NOMO-1 treated with DMSO at 0.1 percent for 48 hours (cell line): ENCODE data around the gene DNAJC27.
A peak's percentile ranks its signal among the peaks of the same experiment; 100 is the strongest.

Experiments used
- DNase-seq: peaks from one replicate; lab custom pipeline; 2025; ENCODE audit not compliant: unreplicated experiment; lab: John Stamatoyannopoulos, UW

The DNAJC27 gene

DNA sequence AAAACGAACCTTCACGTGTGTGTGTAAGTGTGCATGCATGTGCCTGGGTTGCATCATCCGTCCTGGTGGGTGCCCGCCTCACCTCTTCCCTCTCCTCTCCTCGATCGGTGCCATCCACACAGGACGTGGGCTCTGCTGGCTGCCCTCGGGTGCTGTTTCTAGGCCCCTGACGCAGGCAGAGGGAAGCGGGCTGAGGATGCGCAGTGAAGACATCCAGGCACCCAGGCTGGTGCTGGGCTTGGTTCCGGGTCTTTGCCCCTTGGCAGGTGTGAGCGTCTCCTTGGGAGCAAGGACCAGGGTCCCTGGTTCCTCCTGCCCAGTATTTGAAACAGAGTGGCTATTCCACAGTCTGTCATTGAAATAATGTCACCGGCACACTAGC, 45.5 kb downstream of the DNAJC27 start:
- no peak for DNase-seq

DNA sequence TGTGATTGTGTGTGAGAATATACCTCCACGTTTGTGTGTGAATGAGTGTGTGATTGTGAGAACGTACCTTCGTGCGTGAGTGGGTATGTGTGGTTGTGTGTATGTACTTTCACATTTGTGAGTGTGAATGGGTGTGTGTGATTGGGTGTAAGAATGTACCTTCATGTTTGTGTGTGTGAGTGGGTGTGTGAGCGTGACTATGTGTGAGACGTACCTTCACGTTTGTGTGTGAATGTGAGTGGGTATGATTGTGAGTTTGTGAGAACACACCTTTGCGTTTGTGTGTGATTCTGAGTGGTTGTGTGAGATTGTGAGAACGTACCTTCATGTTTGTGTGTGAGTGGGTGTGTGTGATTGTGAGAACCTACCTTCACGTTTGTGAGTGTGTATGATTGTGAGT, 45.9 kb downstream of the DNAJC27 start:
- no peak for DNase-seq

DNA sequence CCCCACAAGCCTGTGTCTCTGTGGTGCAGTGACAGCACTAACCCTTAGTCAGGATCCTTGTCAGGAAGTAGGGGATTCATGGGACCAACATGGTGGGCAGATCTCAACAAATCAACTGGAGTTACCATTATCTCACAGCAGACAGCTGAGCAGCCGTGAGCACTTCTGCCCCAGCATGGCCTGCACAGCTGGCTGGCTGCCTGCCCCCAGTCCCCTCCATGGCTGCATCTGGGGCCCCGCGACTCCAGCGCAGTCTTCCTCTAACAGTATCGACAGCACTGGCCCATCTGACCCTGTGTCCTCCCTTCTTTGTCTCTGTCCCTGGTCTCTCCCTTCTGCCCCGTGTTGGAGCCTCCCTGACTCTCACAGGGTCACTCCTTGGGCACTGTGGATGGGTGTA, 47.0 kb downstream of the DNAJC27 start:
- no peak for DNase-seq

DNA sequence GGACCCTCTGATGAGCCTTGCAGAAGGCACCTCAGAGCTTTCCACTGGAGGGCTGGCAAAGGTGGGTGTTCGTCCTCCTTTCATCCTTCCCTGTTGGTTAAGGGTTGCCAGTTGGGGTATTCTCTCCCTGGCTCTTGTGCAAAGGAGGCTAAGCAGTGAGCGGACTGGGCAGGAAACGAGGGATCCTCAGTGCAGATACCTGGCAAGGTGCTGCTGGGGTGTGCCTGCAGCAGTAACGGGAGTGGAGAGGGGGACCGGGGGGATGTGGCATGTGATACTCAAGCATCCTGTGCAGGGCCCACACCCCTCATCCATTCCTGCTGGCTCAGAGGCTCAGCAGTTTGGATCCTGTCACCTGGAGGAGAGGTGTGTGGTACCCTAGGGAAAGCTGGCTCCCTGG, 47.5 kb downstream of the DNAJC27 start:
- no peak for DNase-seq

DNA sequence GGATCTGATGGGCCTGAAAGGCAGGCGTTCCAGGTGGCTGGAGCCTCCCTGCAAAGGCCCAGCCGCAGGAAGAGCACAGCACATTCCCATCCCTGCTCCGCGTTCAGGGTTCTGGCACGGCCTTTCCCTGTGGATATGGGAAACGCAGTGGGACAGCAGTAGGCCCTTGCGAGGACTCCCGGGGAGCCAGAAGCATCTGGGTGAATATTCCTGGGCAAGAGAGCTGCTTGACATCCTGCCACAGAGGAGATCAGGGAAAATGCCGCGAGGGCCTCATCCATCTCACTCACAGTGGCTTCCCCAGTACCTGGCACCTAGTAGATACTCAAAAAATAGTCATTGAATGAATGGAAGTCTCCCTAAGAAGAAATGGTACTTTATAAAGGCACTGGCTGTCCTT, 48.6 kb downstream of the DNAJC27 start:
- DNase-seq, result no peak

DNA sequence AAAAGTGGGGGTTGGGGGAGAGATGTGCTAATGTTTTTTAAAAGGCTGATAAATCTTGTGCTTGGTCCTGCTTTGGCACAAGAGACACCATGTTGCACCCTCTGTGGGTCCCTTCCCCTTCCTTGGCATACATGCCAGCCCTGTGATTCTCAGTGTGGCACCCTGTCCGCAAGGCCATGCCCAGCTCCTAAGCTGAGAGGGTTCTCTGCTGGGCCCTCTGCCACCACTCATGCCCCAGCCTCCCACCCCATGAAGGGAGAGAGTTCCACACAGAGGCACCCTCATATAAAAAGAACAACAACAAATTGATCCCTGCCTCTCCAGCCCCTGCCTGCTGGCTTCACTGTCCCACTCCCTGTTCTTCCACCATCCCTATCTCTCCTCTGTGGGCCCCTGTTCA, 49.2 kb downstream of the DNAJC27 start:
- no peak for DNase-seq

DNA sequence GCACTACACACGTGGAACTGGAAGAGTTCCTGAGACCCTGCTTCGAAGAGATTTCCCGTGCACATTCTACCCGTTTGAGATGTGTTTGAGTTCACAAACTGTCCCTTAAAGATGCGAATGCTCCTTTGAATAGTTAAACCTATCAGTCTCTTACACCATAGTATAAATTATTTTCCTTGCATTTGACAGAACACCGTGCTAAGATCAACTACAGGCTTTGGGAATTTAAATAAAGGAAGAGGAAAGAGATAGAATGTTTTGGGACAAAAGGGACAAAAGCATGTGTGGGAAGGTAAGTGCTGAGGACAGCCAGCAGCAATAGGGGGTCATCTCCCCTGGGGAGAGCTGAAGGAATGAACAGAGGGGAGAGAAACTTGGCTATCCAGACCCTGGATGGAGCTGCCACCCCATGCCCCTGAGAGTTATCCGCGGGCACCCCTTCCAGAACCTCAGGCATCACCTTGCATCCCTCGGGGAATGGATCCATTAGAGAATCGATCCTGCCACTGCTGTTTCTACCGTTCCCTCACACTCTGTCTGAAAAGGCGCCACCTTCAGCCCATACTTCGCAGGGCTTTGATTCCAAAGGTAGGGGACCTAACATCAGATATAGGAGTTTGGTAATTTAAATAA, 50.8 kb downstream of the DNAJC27 start:
- peak; percentile 33 for DNase-seq

DNA sequence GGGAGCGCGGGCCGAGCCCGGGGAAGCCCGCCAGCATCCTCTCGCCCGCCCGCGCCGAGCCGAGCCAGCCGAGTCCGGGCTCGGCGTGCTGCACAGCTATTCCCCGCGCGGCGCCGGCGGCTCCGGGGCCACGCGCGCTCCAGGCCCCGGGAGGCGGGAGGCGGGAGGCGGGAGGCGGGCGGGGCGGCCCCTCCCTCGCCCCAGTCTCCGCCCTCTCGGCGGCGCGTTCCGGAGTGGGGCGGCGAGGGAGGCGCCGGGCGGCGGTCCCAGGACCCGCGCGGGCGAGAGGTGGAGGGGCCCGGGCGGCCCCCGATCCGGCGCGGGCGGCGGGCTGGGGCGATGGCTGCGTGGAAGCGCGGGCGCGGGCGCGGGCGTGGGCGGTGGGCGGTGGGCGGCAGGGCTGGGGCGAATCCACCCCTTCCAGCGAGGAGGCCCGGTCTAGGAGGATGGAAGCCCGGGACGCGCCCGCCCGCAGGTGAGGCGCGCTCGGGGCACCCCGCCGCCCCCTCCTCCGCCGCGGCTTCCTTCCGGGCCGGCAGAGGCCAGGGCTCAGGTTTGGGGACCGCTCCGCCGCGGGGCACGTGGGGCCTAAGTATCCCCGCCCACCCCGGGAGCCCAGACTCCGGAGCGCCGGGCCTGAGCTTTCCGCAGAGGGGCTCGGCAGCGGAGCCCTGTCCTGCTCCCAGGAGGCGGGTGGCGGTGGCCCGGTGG, 51.5 kb downstream of the DNAJC27 start, which contains the start of gene ADCY3:
Gene ADCY3, minus strand, starts transcription at position 140 of the 711 bp plus-strand sequence. CDS start 1,250 bp downstream, outside the sequence.
- DNase-seq, result peak; percentile 19

DNA sequence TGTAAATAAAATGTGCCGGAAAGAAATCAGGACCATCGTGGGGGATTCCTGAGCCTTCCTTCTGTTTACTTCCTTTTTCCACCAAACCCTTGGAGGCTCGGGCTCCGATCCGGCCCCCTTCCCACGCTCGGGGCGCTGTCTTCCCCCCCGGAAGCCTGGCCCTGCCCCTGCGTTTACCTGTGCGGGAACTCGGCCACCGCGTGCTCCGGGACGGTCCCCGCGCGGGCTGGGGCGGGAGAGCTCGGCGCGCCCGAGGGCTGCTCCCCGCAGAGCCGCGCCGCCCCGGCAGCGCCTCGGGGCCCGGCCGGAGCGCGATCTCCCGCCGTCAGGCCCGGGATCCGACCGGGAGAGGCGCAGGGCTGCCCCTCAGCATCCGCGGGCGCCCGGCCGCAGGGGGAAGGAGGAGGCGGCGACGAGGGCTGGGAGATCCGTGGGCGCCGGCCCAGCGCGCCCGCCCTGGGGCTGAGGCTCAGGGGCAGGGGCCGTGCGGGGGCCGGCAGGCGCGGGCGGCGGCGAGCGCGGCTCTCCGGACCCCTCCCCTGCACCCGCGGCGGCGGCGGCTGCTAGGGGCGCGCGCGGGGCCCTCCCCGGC, 52.2 kb downstream of the DNAJC27 start:
- no peak for DNase-seq

DNA sequence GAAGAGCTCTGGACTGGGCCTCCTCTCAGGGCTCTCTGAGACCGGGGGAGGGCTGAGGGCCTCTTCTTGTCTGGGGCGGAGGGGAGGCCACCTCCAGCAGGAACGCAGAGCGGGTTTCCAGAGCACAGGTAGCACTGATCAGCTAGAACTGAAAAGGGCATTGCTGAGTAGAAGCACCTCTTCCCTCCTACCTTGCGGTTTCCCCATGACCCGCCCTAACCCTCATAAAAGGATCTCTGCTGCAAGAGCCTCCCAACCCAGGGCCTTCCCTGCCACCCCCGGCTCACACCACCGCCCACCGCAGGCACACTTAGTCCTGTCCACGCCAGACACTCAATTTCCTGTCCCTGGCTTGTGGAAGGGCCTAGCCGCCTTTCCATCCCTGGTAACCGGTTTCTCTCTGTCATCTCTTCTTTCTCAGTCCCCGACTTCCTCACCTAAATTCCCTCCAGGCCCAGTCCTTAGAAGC, 52.7 kb downstream of the DNAJC27 start:
- DNase-seq, result peak; percentile 15

DNA sequence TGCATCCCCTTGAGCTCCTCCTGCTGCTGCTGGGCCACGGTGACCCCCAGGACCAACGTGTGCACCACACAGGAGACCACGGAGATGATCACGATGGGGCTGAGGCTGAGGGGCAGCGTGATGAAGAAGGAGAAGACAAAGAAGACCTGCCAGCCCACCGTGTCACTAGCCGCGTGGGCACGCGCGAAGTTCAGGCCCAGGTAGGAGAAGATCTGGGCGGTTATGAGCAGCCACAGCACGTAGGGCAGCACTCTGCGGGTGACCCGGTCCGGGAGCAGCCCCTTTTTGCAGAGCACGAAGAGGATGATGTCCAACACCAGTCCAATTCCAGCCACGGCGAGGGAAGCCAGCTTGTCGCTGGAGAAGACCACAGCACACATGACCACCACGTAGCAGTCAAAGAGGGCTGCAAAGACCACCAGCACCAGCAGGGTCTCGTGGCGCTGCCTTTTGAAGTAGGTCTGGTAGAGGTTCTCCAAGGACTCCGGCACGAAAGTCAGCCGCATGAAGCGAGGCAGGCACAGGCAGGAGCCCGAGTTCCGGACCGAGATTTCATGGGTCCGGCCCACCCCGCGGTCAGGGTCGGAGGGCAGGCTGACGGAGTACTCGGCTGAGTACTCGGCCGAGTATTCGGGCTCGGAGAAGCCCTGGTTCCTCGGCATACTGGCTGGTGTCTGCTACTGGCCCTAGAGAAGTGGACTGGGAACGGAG, 53.3 kb downstream of the DNAJC27 start:
- DNase-seq, result no peak

DNA sequence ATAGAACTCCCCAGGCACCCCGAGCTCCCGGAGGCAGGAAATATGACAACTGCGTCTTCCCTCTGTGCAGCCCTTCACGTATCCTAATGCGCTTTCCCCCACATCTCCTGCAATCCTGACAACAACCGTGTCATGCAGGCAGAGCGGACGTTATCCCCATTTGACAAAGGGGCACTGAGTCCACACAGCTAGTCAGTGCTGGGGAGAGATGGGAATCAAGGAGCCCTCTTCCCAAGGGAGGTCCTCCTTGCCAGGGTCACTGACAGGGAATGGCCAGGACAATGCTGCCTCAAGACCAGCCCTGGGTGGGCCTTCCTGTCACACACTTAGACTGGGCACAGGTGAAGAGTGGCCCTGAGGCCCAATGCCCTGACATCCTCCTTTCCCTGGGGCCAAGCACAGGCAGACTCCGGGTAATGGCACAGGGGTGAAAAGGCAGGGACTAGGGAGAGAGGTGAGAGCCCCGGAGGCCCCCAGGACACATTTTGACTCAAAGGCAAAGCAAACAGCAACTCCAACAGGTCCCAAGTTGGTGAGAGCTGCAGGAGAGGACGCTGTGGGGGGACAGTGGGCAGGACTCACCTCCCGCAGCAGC, 53.9 kb downstream of the DNAJC27 start:
- DNase-seq, result no peak

DNA sequence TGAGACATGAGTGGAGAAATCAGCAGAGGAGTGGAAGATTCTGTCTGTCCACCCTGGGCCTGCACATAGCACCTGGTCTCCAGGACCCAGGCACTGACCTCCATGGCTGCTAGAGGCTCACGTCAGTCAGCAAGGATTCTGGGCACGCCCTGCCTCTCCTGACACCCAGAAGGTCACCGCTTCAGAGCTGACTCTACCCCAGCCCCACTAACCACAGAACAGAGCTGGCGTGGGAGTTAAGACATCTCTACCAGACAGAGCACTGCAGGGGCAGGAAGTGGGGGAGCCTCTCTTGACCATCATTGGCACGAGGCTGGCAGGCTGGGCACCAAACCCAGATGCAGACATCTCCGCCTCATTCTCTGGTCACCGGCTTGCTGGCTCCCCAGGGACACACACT, 54.7 kb downstream of the DNAJC27 start:
- DNase-seq, result no peak

DNA sequence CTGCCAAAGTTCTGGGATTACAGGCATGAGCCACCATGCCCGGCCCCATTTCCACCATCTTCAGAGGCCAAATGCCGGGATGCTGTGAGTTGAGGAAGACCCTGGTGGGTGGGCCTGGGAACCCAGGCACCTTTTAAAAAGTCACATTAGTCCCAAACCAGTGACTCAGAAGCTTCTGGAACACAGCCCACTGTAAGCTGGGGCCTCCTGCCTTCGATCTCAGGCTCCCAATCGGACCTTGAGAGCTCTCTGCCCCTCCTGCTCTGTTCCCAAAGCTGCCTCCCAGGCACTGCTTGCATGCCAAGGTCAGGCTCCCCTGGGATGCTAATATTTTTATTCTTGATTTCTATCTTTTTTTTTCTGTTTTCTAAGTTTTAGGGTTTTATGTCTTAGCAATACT, 56.0 kb downstream of the DNAJC27 start:
- no peak for DNase-seq

DNA sequence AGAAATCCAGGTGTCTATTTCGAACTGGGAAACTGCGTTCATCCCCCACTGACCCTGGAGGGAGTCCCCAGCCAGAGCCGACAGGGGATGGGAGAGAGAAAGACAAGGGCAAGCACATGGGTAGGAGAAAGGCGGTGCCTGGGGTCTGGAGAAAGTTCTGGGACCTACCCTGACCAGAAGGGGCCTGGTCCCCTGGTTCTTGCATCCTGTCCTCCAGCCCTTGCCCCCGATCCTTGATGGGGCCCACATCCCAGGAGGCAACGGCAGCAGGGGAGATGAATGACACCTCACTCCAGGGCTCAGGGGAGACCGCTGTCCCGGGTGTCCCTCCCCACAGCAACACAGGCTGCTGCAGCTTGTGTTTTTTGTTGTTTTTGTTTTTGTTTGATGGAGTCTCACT, 56.6 kb downstream of the DNAJC27 start:
- DNase-seq, result no peak

DNA sequence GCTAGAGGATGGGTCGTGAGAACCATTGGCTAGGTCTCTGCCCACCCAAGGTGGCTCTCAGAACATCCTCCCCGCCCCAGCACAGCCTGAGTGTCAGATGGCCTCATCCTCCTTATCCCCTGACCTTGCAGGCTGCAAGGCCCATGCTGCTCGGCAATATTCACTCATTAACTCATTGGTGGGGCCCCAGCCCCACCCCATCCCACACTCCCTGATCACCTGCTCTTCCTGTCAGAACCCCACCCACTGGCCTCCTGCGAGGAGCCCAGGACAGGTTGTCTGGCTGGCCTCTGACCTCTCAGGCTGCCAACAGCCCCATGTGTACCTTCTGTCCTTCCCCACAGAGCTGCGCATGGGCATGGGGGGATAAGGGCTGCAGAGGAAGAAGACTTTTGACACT, 57.0 kb downstream of the DNAJC27 start:
- DNase-seq, result no peak

DNA sequence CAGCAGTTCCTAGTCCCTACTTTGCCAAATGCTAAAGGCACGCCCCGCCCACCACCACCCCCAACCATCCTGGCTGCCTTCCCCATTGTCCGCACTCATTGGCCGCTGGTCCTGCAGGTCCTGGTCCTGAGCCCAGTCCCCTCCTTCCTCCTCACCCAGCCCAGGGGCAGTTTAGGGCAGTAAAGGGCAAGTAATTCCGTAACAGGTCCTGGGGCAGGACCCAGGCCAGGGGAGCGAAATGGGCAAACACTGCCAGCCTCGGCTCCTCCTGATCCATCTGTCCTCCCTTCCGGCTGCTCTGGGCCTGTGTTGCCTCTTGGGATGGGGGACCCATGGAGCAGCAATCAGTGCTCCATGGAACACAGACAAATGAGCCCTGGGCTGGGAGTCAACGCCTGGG, 57.8 kb downstream of the DNAJC27 start:
- no peak for DNase-seq

DNA sequence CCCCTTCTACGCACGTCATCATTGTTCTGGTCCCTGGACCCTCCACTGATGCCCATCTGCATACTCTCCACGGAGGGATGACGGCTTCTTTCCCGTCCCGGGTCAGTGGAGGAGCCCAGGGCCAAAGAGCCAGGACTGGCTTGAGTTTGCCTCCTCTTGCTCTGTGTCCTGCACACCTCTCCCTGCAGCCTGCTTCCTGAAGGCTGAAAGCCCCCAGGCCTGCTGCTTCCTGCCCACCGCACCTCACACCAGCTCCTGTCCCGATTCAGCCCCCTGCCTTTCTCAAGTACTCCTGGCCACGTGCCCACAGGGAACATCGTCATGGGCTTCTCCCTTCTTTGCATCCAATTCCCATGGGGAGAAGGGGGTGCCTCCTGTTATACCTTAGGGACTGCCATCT, 58.8 kb downstream of the DNAJC27 start:
- no peak for DNase-seq

DNA sequence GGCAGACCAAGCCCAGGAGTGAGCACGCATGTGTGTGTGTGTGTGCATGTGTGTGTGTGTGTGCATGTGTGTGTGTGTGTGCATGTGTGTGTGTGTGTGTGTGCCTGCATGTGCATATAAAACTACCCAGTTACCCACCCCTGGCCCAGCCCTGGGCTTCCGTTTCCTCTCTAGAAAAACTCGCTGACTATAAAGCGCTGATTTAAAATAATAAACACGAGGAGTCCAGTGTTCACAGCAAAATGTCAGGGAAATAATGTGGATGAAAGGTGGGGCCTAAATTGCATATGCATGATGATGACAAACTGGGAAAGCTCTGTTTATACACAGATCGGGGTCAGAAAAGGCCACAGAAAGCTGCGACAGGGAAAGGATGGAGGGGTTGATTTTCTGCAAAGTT, 59.2 kb downstream of the DNAJC27 start:
- DNase-seq, result no peak

DNA sequence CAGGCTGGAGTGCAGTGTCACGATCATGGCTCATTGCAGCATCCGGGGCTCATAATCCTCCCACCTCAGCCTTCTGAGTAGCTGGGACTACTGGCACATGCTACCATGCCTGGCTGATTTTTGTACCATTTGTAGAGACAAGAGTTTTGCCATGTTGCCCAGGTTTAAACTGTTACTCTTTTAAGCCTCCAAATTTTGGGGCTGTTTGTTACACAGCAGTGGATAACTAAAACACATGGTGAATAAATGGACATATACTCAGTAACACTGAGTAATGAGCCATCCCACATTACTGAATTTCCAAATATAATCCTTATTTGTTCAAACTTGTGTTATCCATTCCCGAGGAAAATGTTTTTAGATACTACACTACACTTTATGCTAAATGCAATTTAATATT, 61.5 kb downstream of the DNAJC27 start:
- no peak for DNase-seq

DNA sequence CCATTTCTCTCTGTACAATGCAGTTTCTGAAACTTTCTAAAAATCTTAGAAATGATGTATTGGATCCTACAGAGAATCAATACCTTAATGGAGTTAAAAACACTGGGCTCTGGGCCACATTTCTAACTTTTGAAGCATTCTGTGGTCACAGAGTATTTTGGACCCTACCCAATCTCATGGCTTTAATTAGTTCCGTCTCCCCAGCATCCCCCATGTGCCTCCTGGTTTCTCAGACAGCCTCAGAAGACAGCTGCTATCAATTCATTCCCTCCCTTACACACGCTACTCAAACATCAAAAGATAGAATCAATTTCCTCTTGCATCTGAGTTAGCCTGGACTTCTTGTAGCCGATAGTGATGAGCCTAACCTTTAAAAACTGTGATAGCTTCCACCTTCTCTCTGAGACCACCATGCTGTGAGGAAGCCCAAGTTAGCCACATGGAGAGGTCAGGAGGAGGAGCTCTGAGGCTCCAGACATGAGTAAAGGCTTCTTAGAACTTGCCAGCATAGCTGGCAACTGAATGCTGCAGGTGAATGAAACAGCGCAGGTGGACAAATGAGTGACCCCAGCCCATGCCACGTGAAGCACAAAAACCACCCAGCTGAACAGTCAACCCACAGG, 62.1 kb downstream of the DNAJC27 start:
- no peak for DNase-seq
